KMS-11 (cell line): ENCODE data around the gene LGR4.

Experiments
- H2AFZ ChIP-seq: fragments of 200-600 bp; sonication (generic); 2 replicates; pipeline ENCODE4 v1.6.1; 2016; ENCODE audit warnings: antibody characterized with exemption, mixed run types, low read depth
- H3K27ac ChIP-seq: fragments of 200-600 bp; sonication (generic); 2 replicates; pipeline ENCODE4 v1.6.1; 2016; ENCODE audit warnings: mild to moderate bottlenecking, mixed run types
- H3K27me3 ChIP-seq: fragments of 200-600 bp; sonication (generic); 2 replicates; pipeline ENCODE4 v1.6.1; 2017; ENCODE audit warnings: mild to moderate bottlenecking, low read depth, mixed run types, moderate library complexity; ENCODE audit not compliant: insufficient read depth
- H3K36me3 ChIP-seq: fragments of 200-600 bp; sonication (generic); 2 replicates; pipeline ENCODE4 v1.6.1; 2017; ENCODE audit warnings: mild to moderate bottlenecking, mixed run types; ENCODE audit not compliant: insufficient read depth
- H3K4me1 ChIP-seq: fragments of 200-600 bp; sonication (generic); 2 replicates; pipeline ENCODE4 v1.6.1; 2016; ENCODE audit warnings: mild to moderate bottlenecking, low read depth, mixed run types; ENCODE audit not compliant: poor library complexity, severe bottlenecking
- H3K4me2 ChIP-seq: fragments of 200-600 bp; sonication (generic); 2 replicates; pipeline ENCODE4 v1.7.0; 2016; ENCODE audit warnings: mild to moderate bottlenecking, mixed run types
- H3K4me3 ChIP-seq: fragments of 200-600 bp; sonication (generic); IDR thresholded peaks from 2 replicates; pipeline ENCODE4 v1.6.1; 2017; ENCODE audit warnings: low read depth, low read length, mixed read lengths; ENCODE audit not compliant: insufficient read depth
- H3K79me2 ChIP-seq: fragments of 200-600 bp; sonication (generic); 2 replicates; pipeline ENCODE4 v1.6.1; 2016; ENCODE audit warnings: low read depth, mixed run types; ENCODE audit not compliant: insufficient read depth
- H3K9ac ChIP-seq: fragments of 200-600 bp; sonication (generic); 2 replicates; pipeline ENCODE4 v1.6.1; 2016; ENCODE audit warnings: mild to moderate bottlenecking, mixed run types
- H4K20me1 ChIP-seq: fragments of 200-600 bp; sonication (generic); 2 replicates; pipeline ENCODE4 v1.6.1; 2016; ENCODE audit warnings: mild to moderate bottlenecking, mixed run types; ENCODE audit not compliant: insufficient read depth
- TF ChIP-seq, protein P1 (sequence below): fragments of 200-600 bp; sonication (generic); conservative IDR thresholded peaks from 2 replicates; pipeline ENCODE4 v1.6.1; 2017; ENCODE audit warnings: low read depth, mild to moderate bottlenecking, antibody characterized with exemption, low read length, moderate library complexity, mixed read lengths

LGR4 gene

GRCh38 chr11:27373856-27374602 is 98.6 kb downstream of the LGR4 start:
- H3K79me2 ChIP-seq: no peaks in the 10 kb centered on the region
- no peaks in the 10 kb centered on the region for H3K27me3 ChIP-seq
- no peak overlapping the region for H3K4me3 ChIP-seq
- TF ChIP-seq, protein P1, sequence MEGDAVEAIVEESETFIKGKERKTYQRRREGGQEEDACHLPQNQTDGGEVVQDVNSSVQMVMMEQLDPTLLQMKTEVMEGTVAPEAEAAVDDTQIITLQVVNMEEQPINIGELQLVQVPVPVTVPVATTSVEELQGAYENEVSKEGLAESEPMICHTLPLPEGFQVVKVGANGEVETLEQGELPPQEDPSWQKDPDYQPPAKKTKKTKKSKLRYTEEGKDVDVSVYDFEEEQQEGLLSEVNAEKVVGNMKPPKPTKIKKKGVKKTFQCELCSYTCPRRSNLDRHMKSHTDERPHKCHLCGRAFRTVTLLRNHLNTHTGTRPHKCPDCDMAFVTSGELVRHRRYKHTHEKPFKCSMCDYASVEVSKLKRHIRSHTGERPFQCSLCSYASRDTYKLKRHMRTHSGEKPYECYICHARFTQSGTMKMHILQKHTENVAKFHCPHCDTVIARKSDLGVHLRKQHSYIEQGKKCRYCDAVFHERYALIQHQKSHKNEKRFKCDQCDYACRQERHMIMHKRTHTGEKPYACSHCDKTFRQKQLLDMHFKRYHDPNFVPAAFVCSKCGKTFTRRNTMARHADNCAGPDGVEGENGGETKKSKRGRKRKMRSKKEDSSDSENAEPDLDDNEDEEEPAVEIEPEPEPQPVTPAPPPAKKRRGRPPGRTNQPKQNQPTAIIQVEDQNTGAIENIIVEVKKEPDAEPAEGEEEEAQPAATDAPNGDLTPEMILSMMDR: no peak
- peak overlapping the region; percentile 57 for H3K27ac ChIP-seq
- H4K20me1 ChIP-seq: no peaks in the 10 kb centered on the region
- no peak overlapping the region for H2AFZ ChIP-seq
- H3K4me2 ChIP-seq: peak overlapping the region; percentile 46
- peaks cover 57% of the 10 kb centered on the region for H3K4me1 ChIP-seq
- no peak overlapping the region for H3K9ac ChIP-seq
- no peaks in the 10 kb centered on the region for H3K36me3 ChIP-seq

DNA sequence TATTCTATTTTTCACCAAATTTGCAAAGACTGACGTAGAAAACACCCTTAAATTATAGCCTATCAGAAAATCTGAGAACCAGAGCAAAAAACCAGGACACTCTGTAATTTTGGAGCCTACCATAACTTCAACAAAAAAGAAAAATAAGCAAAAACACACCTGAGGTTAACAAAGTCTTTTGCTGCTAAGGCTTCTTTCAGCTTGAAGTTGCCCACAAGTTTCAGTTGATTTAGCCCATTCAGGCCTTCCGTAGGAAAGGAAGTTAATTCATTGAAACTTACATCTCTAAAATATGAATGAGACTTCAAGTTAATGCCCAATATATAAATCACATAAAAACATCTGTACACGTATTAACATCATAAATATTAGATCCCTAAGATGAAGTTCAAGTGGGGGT is 99.2 kb downstream of the LGR4 start:
- TF ChIP-seq, protein P1: no peak
- H3K27ac ChIP-seq: peak overlapping the region; percentile 57
- no peak overlapping the region for H3K9ac ChIP-seq
- no peaks in the 10 kb centered on the region for H3K79me2 ChIP-seq
- H3K27me3 ChIP-seq: no peaks in the 10 kb centered on the region
- no peak overlapping the region for H3K4me3 ChIP-seq
- peak overlapping the region; percentile 46 for H3K4me2 ChIP-seq
- H2AFZ ChIP-seq: no peak overlapping the region
- H4K20me1 ChIP-seq: no peaks in the 10 kb centered on the region
- H3K4me1 ChIP-seq: peaks cover 51% of the 10 kb centered on the region
- no peaks in the 10 kb centered on the region for H3K36me3 ChIP-seq

- Histone ChIP-seq H2AFZ (no peak overlapping the region), H3K27me3 (no peaks in the 10 kb centered on the region), H3K4me3 (no peak overlapping the region), H4K20me1 (no peaks in the 10 kb centered on the region), H3K4me1 (peaks cover 40% of the 10 kb centered on the region), H3K36me3 (no peaks in the 10 kb centered on the region), H3K27ac (peak overlapping the region; percentile 57; the same call in 1 of the 2 replicates), H3K9ac (no peak overlapping the region), H3K4me2 (peak overlapping the region; percentile 46), H3K79me2 (no peaks in the 10 kb centered on the region)
- TF ChIP-seq, protein P1: no peak
Measured at GRCh38 chr11:27372164-27372563, 100.4 kb downstream of the LGR4 start.

- Histone ChIP-seq H3K27ac (no peak overlapping the region), H3K27me3 (no peaks in the 10 kb centered on the region), H3K79me2 (no peaks in the 10 kb centered on the region), H4K20me1 (no peaks in the 10 kb centered on the region), H3K4me3 (no peak overlapping the region), H3K4me1 (peaks cover 34% of the 10 kb centered on the region), H2AFZ (no peak overlapping the region), H3K9ac (no peak overlapping the region), H3K36me3 (no peaks in the 10 kb centered on the region), H3K4me2 (no peak overlapping the region)
- TF ChIP-seq, protein P1: no peak
Measured at GRCh38 chr11:27371489-27371888, 101.1 kb downstream of the LGR4 start.
